BJ (cell line): ENCODE data around the gene TMEM247. TPM values are rescaled to one million over a fixed set of nuclear protein-coding genes. Genes with fewer than 3 reads are reported as not detected.

Experiments used
- CTCF ChIA-PET: fragments of 350-600 bp; formaldehyde crosslinking; extraction: SDS; loops from one replicate; lab custom pipeline; 2021; ENCODE audit warnings: antibody characterized with exemption, inconsistent platforms; lab: Yijun Ruan, JAX
- POLR2A ChIA-PET: fragments of 300-600 bp; sonication (Branson Sonifier 250); formaldehyde crosslinking; extraction: SDS; loops from one replicate; lab custom pipeline; 2021; ENCODE audit warnings: antibody characterized with exemption; lab: Charles Lee
- DNase-seq: peaks from one replicate; pipeline ENCODE4 v3.0.0-alpha.2; 2011; ENCODE audit warnings: low read depth
- H3K27me3 ChIP-seq: 2 replicates; pipeline ENCODE4 v1.6.0; 2011; ENCODE audit warnings: low read length; ENCODE audit not compliant: control insufficient read depth, insufficient read depth
- H3K36me3 ChIP-seq: 2 replicates; pipeline ENCODE4 v1.5.1; 2011; ENCODE audit warnings: low read length; ENCODE audit not compliant: control insufficient read depth, insufficient read depth
- H3K4me3 ChIP-seq: 2 replicates; pipeline ENCODE4 v1.5.1; 2011; ENCODE audit warnings: low read depth, mild to moderate bottlenecking, control low read depth, low read length
- polyA plus RNA-seq: library from polyadenylated mRNA; depleted of rRNA; stranded (reverse); fragments of >200 nt; gene quantifications from 2 replicates; pipeline ENCODE4 v1.2.3, GENCODE V29; 2011
- TF ChIP-seq, protein P1 (sequence below): IDR thresholded peaks from 2 replicates; pipeline ENCODE4 v1.5.1; 2011; ENCODE audit warnings: low read depth, mild to moderate bottlenecking, control low read depth, inconsistent platforms, low read length, moderate library complexity; ENCODE audit not compliant: insufficient read depth

Gene TMEM247
- polyA plus RNA-seq, 1 experiment: not detected

DNA sequence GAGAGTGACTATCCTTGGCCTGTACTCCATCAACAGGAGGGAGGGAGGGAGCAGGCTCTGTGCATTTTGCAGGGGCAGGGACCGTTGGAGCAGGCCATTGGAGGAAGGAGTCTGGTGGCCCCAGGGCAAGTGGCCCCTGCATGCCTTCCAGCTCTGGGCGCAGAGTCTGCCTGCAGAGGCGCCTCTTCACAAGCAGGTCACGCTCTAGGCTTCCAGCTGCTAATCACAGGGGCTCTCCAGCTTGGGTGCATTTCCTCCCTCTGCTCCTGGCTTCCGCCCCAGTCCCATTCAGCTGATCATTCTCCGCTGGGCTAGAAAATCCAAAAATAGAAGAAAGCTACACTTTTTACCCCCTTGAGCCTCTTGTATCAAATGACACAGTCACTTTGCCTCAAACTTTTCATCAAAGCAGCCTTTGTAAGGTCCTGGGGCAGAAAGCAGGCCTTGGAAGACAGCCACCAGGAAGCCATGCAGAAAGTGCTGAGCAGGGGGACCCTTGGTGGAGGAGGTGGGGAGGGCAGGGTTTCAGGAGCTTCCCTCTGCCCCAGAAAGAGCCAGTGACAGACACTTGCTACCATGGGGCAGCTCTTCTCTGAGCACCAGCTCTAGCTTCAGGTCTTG, 11.3 kb downstream of the TMEM247 start:
- ChIA-PET POLR2A (no interaction called here), CTCF (interaction anchor here (0.9 to 1.6 kb wide), 2 partner anchors 56 to 125 kb away, joined by 3 read pairs; no protein-coding TSS in a partner anchor)
- Histone ChIP-seq H3K4me3 (no peak overlapping the region), H3K36me3 (no peaks in the 10 kb centered on the region), H3K27me3 (no peaks in the 10 kb centered on the region)
- DNase-seq: no peak
- TF ChIP-seq, protein P1, sequence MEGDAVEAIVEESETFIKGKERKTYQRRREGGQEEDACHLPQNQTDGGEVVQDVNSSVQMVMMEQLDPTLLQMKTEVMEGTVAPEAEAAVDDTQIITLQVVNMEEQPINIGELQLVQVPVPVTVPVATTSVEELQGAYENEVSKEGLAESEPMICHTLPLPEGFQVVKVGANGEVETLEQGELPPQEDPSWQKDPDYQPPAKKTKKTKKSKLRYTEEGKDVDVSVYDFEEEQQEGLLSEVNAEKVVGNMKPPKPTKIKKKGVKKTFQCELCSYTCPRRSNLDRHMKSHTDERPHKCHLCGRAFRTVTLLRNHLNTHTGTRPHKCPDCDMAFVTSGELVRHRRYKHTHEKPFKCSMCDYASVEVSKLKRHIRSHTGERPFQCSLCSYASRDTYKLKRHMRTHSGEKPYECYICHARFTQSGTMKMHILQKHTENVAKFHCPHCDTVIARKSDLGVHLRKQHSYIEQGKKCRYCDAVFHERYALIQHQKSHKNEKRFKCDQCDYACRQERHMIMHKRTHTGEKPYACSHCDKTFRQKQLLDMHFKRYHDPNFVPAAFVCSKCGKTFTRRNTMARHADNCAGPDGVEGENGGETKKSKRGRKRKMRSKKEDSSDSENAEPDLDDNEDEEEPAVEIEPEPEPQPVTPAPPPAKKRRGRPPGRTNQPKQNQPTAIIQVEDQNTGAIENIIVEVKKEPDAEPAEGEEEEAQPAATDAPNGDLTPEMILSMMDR: no peak

DNA sequence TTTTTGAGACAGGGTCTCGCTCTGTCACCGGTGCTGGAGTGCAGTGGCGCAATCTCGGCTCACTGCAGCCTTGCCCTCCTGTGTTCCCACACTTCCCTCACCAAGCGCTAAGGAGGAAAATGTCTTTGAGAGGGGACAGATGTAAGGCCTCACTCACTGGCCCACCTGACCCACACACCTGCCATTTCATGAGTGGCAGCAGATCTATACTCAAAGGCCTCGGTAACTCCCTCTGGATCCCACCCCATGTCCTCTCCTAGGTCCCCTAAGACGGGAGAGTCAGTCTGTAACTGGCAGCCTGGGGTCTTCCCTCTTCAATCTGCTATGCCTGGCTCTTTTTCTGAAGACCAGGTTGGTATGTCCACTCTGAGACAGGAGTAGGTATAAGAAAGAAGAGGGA, 12.9 kb downstream of the TMEM247 start:
- Histone ChIP-seq H3K36me3 (no peaks in the 10 kb centered on the region), H3K27me3 (no peaks in the 10 kb centered on the region), H3K4me3 (no peak overlapping the region)
- no peak for DNase-seq
- TF ChIP-seq, protein P1: no peak
- ChIA-PET CTCF (no interaction called here), POLR2A (no interaction called here)

DNA sequence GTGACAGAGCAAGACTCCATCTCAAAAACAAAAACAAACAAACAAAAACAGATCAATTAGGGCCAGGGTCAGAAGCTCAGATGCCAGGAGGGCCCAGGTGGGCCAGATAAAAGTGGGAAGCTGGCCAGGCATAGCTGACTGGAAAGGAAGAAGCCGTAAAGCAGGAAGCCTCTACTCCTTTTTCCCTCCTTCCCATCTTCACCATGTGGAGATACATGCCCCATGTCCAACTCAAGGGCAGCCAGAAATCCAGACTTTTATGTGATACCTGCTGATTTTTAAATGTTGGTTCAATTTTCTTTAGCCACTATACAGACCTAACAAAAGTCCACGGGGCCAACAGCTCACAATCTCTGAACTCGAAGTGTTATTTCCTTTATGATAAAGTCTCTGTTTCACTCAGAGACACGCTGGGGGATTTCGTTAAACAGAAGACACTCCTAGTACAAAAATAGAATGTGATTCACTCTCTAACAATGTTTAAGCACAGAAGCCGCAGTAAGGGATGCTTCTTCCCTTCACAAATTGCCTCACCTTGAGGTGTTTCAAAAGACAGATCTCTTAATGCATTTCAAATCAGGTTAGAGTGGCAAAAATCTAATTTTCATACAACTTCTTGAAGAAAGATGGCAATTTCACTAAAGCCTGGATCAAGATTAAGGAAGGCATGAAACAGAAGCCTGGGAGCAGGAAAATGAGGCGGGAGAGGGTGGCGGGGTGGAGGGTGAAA, 14.0 kb downstream of the TMEM247 start:
- H3K27me3 ChIP-seq: no peaks in the 10 kb centered on the region
- ChIA-PET POLR2A (no interaction called here), CTCF (interaction anchor here (0.5 to 1.2 kb wide), 2 partner anchors 24 to 47 kb away, joined by 3 read pairs; no protein-coding TSS in a partner anchor)
- TF ChIP-seq, protein P1: no peak
- DNase-seq: no peak
- no peaks in the 10 kb centered on the region for H3K36me3 ChIP-seq
- H3K4me3 ChIP-seq: no peak overlapping the region

- Histone ChIP-seq H3K4me3 (no peak overlapping the region), H3K27me3 (no peaks in the 10 kb centered on the region), H3K36me3 (no peaks in the 10 kb centered on the region)
- TF ChIP-seq, protein P1: no peak
- no peak for DNase-seq
- ChIA-PET POLR2A (no interaction called here), CTCF (interaction anchor here (0.5 to 1.2 kb wide), 2 partner anchors 24 to 47 kb away, joined by 3 read pairs; no protein-coding TSS in a partner anchor)
These were observed 14.5 kb downstream of the TMEM247 start for GRCh38 chr2:46493971-46494250.

DNA sequence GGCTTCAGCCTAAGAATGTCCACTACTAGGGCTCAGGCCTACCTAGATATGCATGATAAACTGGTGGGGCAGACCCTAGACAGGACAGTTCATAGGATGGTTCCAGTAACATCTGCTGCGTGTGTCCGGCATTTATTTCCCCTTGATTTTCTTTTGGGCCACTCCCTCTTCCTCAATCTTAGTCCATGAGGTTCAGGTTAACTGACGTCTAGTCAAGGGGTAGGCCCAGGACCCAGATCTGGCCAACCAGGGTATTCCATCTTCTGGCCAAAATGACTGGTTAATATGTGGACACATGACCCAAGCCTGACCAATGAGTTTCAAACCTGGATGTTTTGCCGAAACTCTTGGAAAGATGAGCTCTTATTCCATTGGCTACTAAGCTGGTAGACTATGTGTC, 15.2 kb downstream of the TMEM247 start:
- no peak for DNase-seq
- TF ChIP-seq, protein P1: no peak
- Histone ChIP-seq H3K36me3 (no peaks in the 10 kb centered on the region), H3K4me3 (no peak overlapping the region), H3K27me3 (no peaks in the 10 kb centered on the region)
- ChIA-PET CTCF (interaction anchor here (0.9 kb wide), 1 partner anchor 8 kb away, joined by 3 read pairs; no protein-coding TSS in a partner anchor), POLR2A (no interaction called here)
